GM10847 (cell line): ENCODE measurements around the gene CPNE8.

Experiments
- POLR2A ChIP-seq: IDR thresholded peaks from 2 replicates; pipeline ENCODE4 v1.6.1; 2011; ENCODE audit not compliant: insufficient read length; ENCODE audit errors: extremely low read depth

Gene CPNE8

DNA sequence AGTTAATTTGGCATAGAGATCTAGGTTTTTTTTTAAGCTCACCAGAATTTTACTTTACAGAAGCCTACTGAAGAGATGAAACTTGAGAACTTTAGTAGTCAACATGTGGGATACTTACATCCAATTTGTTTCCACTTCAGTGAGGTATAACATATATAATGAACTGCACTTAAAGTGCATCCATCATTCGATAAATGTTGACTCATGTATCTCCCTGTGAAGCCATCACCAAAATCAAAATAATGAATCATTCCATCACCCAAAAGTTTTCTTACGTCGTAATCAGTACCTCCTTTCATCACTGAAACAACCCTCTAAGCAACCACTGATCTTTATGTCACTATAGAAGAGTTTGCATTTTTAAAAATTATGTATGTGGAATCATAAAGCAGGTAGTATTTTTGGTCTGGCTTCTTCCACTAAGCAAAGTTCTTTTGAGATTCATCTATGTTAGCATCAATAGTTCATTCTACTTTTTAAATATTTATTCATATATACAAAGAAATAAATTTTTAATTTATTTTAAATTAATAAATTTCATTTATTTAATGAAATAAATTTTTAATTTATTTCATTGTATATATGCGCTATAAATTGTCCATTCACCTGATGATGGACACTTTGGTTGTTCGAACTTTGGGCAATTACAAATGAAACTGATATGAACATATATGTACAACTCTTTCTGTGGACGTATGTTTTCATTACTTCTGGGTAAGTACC is 2.0 kb upstream of the CPNE8 start:
- TF ChIP-seq POLR2A, result no peak

- peak; percentile 36 for TF ChIP-seq POLR2A
Observed at GRCh38 chr12:38906482-38907200, 1.2 kb upstream of the CPNE8 start.

- TF ChIP-seq POLR2A, result no peak
Observed at GRCh38 chr12:38904537-38905479, 583 bp downstream of the CPNE8 start.

- no peak for TF ChIP-seq POLR2A
Observed at GRCh38 chr12:38903596-38903995, 1.8 kb downstream of the CPNE8 start.

DNA sequence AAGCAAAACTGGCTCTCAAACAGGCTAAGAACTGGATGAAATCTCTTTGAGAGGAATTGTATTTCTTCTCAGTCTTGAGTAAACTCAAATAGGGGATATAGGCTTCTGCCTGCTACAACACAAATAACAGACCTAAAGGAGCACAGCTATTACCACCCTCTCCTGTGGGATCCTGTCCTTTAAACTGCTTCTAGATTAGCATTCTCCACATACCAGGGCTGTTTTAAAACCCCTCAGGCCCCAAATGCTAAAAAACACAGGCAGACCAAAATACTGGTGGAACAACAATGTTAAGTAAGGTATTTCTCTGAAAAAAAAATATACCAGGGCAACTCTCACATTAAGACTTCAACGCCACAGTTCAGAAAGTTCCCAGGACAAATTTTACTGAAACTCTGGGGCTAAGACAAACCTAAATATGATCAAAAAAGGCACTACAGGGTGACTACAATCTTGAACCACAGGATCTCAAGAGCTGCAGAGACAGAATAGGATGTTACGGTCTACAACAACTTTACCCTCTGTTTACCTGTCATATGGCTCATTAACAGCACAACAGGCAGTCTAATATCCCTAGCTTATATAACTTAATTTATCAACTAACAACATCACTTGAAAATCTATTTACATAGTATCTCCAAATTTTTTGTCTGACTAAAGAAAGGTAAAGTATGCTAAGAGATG is 7.2 kb downstream of the CPNE8 start:
- TF ChIP-seq POLR2A, result no peak

- TF ChIP-seq POLR2A, result no peak
Observed at GRCh38 chr12:38895446-38895845, 9.9 kb downstream of the CPNE8 start.

DNA sequence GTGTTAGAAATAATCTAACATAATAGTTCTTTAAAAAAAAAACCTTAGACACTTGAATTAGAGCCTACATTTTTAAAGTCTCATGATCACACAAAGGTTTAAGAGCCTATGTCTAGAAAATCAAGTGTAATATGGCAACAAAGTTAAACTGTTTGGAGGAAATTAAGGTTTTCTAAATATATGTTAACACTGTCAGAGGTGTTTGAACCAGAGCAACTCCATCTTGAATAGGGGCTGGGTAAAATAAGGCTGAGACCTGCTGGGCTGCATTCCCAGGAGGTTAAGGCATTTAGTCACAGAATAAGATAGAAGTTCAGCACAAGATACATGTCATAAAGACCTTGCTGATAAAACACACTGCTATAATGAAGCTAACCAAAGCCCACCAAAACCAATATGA is 12.4 kb downstream of the CPNE8 start:
- no peak for TF ChIP-seq POLR2A

- no peak for TF ChIP-seq POLR2A
Observed at GRCh38 chr12:38892087-38892786, 13.2 kb downstream of the CPNE8 start.

DNA sequence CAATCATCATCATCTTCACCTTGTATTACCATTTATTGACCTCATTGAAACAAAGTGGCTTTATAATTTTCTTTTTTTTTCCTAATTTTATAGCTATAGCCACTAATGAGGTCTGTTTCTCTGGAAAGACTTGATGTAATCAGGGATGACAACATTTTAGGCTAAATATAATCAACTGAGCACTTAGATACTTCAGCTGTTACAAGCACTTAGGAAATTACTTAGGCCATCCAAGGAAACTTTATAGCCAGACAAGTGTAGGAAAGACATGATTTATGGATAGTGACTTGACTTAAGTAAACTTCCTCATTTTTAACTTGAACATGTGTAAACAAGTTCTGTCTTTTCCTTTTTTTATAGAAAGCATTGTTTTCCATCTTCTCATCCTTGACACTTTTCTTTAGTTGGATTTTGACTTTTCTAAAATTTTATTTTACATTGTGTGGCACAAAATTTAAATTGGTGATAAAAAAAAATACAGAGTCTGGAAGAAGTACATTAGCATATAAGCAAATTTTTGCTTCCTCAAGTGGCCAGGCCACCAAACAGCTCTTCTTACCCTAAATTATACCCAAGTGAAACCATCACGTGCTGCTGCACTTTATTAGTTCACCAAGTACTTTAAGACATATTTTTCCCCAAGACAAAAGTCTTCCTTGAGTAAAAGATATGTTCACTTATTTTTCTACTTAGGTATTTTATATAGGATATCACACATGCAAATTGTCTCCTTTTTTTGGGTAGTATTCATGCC is 15.1 kb downstream of the CPNE8 start:
- no peak for TF ChIP-seq POLR2A

- no peak for TF ChIP-seq POLR2A
Observed at GRCh38 chr12:38889297-38889815, 16.0 kb downstream of the CPNE8 start.

DNA sequence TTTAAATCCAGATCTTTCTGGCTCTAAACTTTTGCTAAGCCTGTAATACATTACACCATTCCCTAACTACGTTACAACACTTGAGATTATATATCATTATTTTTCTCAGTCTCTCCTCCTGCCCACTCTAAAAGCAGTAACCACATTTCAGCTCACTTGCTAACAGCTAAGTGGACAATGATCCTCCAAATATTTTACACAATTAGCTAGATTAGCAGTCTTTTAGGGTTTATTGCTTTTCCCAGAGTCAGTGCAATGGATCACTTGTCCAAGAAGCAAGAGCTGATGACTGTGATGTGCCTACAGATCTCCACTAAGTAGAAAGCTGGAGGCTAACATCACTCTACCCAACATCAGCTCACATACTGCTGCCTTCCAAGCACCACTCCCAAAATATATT is 17.6 kb downstream of the CPNE8 start:
- TF ChIP-seq POLR2A, result no peak

DNA sequence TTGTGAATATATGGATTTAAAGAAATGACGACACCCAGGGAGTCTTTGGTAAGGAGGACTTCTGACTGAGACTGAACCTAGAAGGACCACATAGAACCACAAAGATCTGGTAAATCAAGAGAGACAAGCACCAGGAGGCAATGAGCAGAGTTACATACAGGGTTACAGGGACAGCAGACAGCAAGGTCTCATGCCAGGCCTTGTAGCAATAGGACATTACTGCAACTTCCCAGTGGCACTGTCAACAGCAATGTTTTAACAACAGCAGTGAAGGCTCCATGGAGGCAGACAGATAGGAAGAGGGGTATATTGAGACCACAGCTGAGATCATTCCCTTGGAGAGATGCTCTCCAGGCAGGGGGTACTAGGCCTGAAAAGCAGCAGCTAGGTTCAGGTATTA is 18.5 kb downstream of the CPNE8 start:
- TF ChIP-seq POLR2A, result no peak

- no peak for TF ChIP-seq POLR2A
Observed at GRCh38 chr12:38886064-38886463, 19.3 kb downstream of the CPNE8 start.
